Transverse colon (tissue), 4 donors: Measurements from ENCODE around the gene ZFAND2A. TPM values are rescaled to one million over a fixed set of nuclear protein-coding genes. Genes with fewer than 3 reads are reported as not detected.

Source experiments
- DNase-seq: peaks from one replicate; pipeline ENCODE4 v3.0.0-alpha.2; 2019
- H3K27ac ChIP-seq, 4 donors: fragments of 200-600 bp; sonication (generic); 2 replicates each; pipeline ENCODE4 v1.5.1; 2016 to 2018; ENCODE audit warnings: inconsistent platforms in 4 of 4
- H3K27me3 ChIP-seq: fragments of 200-600 bp; sonication (generic); 2 replicates; pipeline ENCODE4 v1.5.1; 2017; ENCODE audit warnings: inconsistent platforms
- H3K36me3 ChIP-seq, 4 donors: fragments of 200-600 bp; sonication (generic); 2 replicates each; pipeline ENCODE4 v1.5.1; 2017 to 2019; ENCODE audit warnings: inconsistent platforms in 4 of 4
- H3K4me1 ChIP-seq, 4 donors: fragments of 200-600 bp; sonication (generic); 2 replicates each; pipeline ENCODE4 v1.5.1; 2017 to 2020; ENCODE audit warnings: inconsistent platforms in 4 of 4
- H3K4me3 ChIP-seq, 4 donors: fragments of 200-600 bp; sonication (generic); 1 replicate in 1 of 4; 2 replicates in 3 of 4; pipeline versions ENCODE4 v1.5.1 to v1.6.1; 2017 to 2019; ENCODE audit warnings: inconsistent platforms in 4 of 4
- H3K9me3 ChIP-seq, 2 donors: fragments of 200-600 bp; sonication (generic); 2 replicates each; pipeline ENCODE4 v1.5.1; 2017 to 2019; ENCODE audit warnings: inconsistent platforms in 2 of 2
- EP300 ChIP-seq: sonication (generic); formaldehyde crosslinking; IDR thresholded peaks from one replicate; pipeline ENCODE4 v1.6.1; 2017; ENCODE audit warnings: antibody characterized with exemption, low read depth
- POLR2A ChIP-seq: fragments of 450-650 bp; IDR thresholded peaks from one replicate; pipeline ENCODE4 v1.6.1; 2016; ENCODE audit warnings: antibody characterized with exemption, mild to moderate bottlenecking, moderate library complexity
- POLR2AphosphoS5 ChIP-seq, 3 donors: sonication (generic); formaldehyde crosslinking; IDR thresholded peaks; one replicate each; pipeline ENCODE4 v1.6.1; 2016; ENCODE audit warnings: antibody characterized with exemption in 3 of 3
- WGBS, 2 donors: methylation state at CpG; one replicate each; pipeline ENCODE4 v1.1.5; 2018; ENCODE audit warnings: low coverage in 1 of 2; 5-methylcytosine and 5-hydroxymethylcytosine counted together
- in situ Hi-C, 4 donors: fragments of 200-750 bp; cut with MboI; loops; one replicate each; pipeline versions ENCODE4 v1.15.0 to v1.15.1; 2017; ENCODE audit warnings: low sequenced_read_pairs in 3 of 4, low pct_ligation_motif_present in 1 of 4, low pct_unique_long_range_greater_than_20kb in 1 of 4
- intact Hi-C: fragments of 100-400 bp; cut with DNase I; formaldehyde crosslinking; loops from one replicate; pipeline ENCODE4 v1.15.1; 2023; ENCODE audit warnings: low total_unique reads
- total RNA-seq, 4 donors: library from RNA; depleted of rRNA; stranded (reverse); fragments of >200 nt; gene quantifications; one replicate each; pipeline ENCODE4 v1.1.0, GENCODE V29; 2016
- TF ChIP-seq, protein P1 (sequence below), 5 experiments: fragments of 200-600 bp in 3 of 5; fragments of 450-650 bp in 2 of 5; sonication (generic) in 3 of 5; IDR thresholded peaks; 1 replicate in 2 of 5; 2 replicates in 3 of 5; pipeline ENCODE4 v1.5.1; 2016 to 2017; ENCODE audit warnings: antibody characterized with exemption in 5 of 5, inconsistent platforms in 3 of 5, mild to moderate bottlenecking in 2 of 5, moderate library complexity in 1 of 5

Gene ZFAND2A
- total RNA-seq, 4 donors from 2014 or later, result 33.3 to 124 (median 53.1) TPM

GRCh38 chr7:1103789-1104515 lies 56.0 kb downstream of the ZFAND2A start:
- no peaks in the 10 kb centered on the region for H3K36me3 ChIP-seq
- TF ChIP-seq, protein P1, sequence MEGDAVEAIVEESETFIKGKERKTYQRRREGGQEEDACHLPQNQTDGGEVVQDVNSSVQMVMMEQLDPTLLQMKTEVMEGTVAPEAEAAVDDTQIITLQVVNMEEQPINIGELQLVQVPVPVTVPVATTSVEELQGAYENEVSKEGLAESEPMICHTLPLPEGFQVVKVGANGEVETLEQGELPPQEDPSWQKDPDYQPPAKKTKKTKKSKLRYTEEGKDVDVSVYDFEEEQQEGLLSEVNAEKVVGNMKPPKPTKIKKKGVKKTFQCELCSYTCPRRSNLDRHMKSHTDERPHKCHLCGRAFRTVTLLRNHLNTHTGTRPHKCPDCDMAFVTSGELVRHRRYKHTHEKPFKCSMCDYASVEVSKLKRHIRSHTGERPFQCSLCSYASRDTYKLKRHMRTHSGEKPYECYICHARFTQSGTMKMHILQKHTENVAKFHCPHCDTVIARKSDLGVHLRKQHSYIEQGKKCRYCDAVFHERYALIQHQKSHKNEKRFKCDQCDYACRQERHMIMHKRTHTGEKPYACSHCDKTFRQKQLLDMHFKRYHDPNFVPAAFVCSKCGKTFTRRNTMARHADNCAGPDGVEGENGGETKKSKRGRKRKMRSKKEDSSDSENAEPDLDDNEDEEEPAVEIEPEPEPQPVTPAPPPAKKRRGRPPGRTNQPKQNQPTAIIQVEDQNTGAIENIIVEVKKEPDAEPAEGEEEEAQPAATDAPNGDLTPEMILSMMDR (IDR thresholded peaks at IDR 0.05), result no peak
- no peak for TF ChIP-seq POLR2A
- no peak for TF ChIP-seq EP300
- no peak for TF ChIP-seq POLR2AphosphoS5 (IDR thresholded peaks at IDR 0.05)
- in situ Hi-C loops, result no loop called here
- H3K27ac ChIP-seq, result no peak overlapping the region
- DNase-seq, result no peak
- H3K4me3 ChIP-seq, result no peak overlapping the region
- H3K9me3 ChIP-seq, result no peaks in the 10 kb centered on the region
- H3K4me1 ChIP-seq, result no peaks in the 10 kb centered on the region
- no peaks in the 10 kb centered on the region for H3K27me3 ChIP-seq
- 91% methylated on average over 21 of the region's 21 CpGs; no CpG with 5 or more reads in 1 of the 2 donors for WGBS, 2 donors
- intact Hi-C loops, result no loop called here

DNA sequence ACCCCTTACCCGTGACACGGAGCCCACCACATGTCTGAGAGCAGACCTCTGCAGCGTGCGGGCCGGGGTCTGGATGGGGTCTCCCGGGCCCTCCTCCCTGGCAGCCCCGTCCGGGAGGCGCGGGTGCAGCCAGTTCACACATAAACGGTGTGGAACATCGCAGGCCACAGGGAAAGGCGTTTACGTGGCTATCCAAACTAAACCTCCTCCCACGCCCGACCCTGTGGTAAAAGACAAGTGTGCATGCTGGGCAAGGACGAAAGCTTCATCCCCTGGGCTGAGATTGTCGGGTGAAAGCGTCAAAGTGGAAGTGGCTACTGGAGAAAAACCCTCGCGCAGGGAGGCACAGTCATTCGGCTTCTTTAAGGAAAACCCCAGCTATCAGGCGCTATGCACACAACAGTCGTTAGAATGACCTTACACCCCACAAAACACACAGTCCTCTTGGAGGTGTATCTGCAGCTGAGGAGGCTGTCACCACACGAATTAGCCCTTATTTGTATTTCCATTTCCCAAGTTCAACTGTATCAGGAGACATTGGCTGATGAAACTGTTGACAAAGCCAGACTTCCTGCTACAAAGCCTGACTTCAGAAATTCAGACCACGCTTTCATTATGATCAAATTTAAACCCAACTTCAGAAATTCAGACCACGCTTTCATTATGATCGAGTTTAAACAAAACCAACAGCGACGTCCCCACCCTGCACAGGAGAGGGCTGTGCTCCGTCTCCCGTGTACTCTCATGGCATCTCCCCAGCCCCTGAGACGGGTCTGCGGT lies 56.8 kb downstream of the ZFAND2A start:
- Histone ChIP-seq H3K4me1 (no peaks in the 10 kb centered on the region), H3K9me3 (no peaks in the 10 kb centered on the region), H3K27me3 (no peaks in the 10 kb centered on the region), H3K36me3 (no peaks in the 10 kb centered on the region), H3K27ac (no peak overlapping the region), H3K4me3 (no peak overlapping the region)
- in situ Hi-C loops (no loop called here), intact Hi-C loops (no loop called here)
- WGBS, 2 donors, result 78 to 97% methylated on average over 6 to 34 of the region's 34 CpGs
- DNase-seq, result no peak
- TF ChIP-seq, protein P1 (IDR thresholded peaks at IDR 0.05), result no peak
- TF ChIP-seq POLR2A, result no peak
- no peak for TF ChIP-seq EP300
- no peak for TF ChIP-seq POLR2AphosphoS5 (IDR thresholded peaks at IDR 0.05)

Other genes starting within 250 kb of the ZFAND2A start
- gene ADAP1, start 205.5 kb downstream of the ZFAND2A start, total RNA-seq, result 100 to 1,000 TPM in 3 of 4 donors, 10 to 100 TPM in 1; 84.9 to 360 (median 169) TPM
- gene COX19, start 184.6 kb downstream of the ZFAND2A start, total RNA-seq, result 10 to 100 TPM in 3 of 4 donors, 1 to 10 TPM in 1; 8.6 to 30.2 (median 16.9) TPM
- gene CYP2W1, start 177.0 kb downstream of the ZFAND2A start, total RNA-seq, result under 1 TPM in 2 of 4 donors, not detected in 2; 0.41 to 0.95 TPM
- gene GPR146, start 115.7 kb downstream of the ZFAND2A start, total RNA-seq, result 10 to 100 TPM in 1 of 4 donors, 1 to 10 TPM in 1, not detected in 2; 9.2 to 14.5 TPM
- 10 to 100 TPM in 3 of 4 donors, 1 to 10 TPM in 1; 2.2 to 33.7 (median 11.7) TPM for gene GPER1, start 72.1 kb downstream of the ZFAND2A start, total RNA-seq
- gene UNCX, start 72.7 kb upstream of the ZFAND2A start, total RNA-seq, result not detected